CD4-positive, alpha-beta T cell treated with Interleukin-15 for 1 hour (primary cell): ENCODE data around the gene CCL13.
"Not testable (repeated sequence)": the region's sequence is repeated elsewhere in the genome, so short reads cannot be mapped to it uniquely, and the experiment has no call there.

Experiments
- DNase-seq: peaks from one replicate; pipeline ENCODE4 v3.0.0-alpha.2; 2020

CCL13 gene

DNA sequence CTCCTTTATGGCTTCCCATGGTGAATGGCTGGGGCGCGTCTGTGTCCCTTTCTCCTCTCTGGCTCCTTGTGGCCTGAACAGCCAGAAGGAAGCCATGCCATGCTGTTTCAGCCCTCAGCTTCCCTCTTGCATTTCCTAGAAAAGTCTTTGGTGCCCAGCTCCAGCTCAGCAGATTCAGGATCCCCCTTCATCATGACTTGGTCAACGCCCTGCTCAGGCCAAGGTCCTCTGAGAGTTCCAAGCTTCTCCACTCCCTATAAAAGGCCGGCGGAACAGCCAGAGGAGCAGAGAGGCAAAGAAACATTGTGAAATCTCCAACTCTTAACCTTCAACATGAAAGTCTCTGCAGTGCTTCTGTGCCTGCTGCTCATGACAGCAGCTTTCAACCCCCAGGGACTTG is at the start of gene CCL13:
Gene CCL13, plus strand, starts transcription at position 287 of the 400 bp plus-strand sequence. Its CDS starts 47 bp downstream, at position 334.
- DNase-seq, result no peak

DNA sequence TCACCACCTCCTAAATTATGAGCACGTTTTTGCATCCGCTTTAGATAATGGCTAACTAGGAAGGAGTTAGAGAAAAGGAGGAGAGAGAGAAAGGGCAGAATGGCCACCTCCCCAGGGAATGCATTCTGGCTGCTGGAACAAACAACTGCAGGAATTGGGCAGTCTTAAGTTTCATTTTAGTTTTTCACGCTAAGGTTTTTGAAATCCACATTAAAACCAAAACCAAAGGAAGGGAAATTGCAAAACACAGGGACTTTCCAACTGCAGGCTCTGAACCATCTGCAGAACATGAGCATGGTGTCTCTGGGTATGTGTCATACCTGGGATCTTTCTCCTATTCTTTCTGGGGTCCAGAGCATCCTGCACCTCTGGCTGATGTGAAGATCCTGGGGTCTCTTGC is 49.2 kb upstream of the CCL13 start:
- peak; percentile 17 for DNase-seq

DNA sequence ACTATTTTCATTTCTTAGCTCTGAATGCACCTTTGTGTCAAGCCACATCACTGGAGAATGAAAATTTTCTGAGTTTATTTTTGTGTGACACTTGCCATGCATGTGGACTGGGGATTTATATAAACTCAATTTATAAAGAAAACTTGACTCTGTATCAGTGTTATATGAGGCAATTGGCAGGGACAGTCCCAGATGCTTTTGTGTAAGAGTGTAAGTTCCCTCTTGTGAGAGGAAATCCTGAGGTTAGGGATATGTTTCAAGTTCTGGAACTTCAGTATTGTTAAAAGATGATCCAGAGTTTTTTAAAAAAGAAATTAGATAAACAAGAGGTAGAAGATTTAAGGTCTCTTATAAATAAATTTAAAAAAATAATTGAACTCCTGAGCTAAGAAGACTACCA is 47.9 kb upstream of the CCL13 start:
- DNase-seq, result no peak

DNA sequence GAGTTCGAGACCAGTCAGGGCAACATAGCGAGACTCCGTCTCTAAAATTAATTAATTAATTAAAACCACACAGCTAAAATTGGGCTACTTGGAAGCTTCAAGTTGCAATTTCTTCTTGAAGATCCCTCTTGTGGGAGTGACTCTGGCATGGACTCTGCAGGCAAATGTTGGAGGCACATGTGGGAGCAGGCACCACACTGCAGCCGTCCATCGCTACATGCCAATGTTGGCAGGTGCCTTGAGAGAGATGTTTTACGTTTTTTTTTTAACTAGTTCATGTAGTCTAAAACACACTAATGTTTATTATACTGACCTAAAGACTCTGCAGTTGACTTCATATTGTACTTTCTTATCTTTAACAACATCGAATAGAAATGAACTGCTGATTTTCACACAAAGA is 45.0 kb upstream of the CCL13 start:
- no peak for DNase-seq

DNA sequence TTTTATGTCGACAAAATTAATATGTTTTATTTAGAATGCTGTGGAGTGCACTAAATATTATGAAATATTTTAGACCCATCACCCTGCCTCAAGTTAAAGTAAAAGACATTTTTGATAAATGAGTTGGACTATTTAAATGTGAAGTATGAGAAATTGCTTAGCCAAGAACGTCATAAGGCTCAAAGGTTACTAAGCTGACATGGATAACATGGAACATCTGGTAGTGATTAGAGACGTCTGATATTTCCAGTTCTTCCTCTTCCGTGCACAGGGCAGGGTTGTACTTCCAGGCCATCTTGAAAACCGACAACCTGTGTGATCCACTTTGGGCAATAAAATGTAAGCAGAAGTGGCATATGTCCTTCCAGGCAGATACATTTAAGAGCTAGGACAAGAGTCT is 44.2 kb upstream of the CCL13 start:
- no peak for DNase-seq

DNA sequence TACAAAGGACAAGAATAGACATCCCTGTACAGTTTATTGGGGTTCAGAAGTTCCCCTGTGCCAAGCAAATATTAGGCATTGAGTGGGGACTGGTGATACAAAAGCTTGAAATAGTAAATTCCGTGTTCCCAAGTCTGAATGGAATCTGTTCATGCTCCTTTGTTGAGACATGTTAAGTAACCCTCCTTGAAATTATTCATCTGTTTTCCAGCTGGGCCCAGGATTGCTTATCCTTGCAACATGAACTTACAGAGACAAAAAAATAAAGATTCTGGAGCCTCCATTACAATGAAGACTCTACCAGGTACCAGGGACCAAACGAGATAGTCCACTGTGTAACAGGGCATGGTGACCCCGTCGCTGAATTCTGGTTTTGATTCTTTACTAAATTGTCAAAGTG is 43.1 kb upstream of the CCL13 start:
- no peak for DNase-seq

DNA sequence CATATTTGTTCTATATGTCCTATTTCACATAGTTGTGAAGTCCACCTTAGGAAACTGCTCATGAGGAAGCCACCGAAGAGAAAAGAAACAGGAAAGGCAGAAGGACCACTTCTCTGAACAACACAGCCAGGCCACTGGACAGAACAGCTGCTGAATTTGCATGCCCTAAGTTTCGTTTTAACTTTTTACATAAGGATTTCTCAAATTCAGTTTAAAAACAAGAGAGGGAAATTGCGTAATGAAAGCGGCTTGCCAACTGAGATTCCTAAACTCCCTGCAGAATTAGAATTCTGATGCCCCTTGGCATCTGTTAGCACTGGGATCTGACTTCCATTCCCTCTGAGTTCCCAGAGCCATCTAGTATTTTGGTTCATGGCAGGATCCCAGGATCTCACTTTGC is 42.0 kb upstream of the CCL13 start:
- DNase-seq, result no peak

DNA sequence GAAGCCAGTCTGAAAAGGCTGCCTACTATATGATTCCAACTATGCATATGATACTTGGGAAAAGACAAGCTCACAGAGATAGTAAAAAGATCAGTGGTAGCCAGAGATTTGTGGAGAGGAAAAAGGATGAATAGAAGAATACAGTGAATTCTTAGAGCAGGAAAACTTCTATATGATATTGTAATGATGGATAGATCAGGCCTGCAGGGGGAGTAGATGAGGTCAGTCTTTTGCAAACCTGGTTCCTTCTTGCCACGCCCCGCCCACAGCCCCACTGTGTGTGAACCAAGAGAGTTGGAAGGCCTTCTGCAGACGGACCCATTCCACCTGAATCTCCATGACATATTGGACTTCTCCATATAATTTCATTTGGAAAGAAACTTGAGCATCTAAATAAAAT is 37.8 kb upstream of the CCL13 start:
- DNase-seq, result no peak

DNA sequence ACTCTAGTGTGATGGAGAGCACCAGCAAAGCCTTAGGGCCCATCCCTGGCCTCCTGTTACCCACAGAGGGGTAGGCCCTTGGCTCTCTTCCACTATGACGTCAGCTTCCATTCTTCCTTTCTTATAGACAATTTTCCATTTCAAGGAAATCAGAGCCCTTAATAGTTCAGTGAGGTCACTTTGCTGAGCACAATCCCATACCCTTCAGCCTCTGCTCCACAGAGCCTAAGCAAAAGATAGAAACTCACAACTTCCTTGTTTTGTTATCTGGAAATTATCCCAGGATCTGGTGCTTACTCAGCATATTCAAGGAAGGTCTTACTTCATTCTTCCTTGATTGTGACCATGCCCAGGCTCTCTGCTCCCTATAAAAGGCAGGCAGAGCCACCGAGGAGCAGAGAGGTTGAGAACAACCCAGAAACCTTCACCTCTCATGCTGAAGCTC is 37.2 kb upstream of the CCL13 start, which contains the start of gene CCL8:
Gene CCL8, plus strand, starts transcription at position 397 of the 445 bp plus-strand sequence. CDS start 67 bp downstream, outside the sequence.
- no peak for DNase-seq

DNA sequence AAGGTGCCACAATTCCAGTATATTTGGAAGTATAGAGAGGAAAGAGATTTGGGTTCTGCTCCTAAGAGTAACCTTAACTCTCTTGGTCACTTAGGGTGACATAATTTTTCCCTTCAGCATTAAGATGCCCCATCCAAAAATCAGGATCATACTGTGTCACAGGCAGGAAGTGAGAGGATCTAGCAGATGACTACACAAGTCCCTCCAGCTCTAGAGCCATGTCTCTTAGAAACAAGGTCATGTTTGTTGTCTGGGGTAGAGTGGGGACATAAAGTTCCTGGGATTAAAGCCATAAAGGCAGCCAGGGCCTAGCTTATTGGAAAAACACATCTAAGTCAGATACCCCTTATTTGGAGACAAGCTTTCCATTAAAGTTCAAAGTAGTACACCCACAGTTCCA is 34.3 kb upstream of the CCL13 start:
- DNase-seq, result no peak

DNA sequence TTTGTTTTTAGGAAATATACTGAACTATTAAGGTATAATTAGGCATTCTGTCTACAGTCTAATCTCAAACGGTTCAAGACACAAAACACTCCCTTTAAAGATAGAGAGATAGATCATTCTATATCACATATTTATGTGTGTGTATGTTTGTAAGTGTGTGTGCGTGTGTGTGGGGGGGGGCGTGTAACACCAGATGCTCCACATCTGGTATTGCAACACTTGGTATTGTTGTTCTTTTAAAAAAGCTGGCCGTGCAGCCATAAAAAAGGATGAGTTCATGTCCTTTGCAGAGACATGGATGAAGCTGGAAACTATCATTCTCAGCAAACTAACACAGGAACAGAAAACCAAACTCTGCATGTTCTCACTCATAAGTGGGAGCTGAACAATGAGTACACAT is 28.7 kb upstream of the CCL13 start:
- DNase-seq, result not testable (repeated sequence)

DNA sequence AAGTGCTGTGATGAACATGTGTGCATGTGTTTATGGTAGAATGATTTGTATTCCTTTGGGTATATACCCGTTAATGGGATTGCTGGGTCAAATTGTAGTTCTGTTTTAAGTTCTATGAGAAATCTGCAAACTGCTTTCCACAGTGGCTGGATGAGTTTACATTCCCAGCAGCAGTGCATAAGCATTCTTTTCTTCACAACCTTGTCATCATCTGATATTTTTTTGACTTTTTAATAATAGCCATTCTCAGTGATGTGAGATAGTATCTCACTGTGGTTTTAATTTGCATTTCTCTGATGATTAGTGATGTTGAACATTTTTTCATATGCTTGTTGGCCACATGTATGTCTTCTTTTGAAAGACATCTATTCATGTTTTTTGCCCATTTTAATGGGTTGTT is 18.6 kb upstream of the CCL13 start:
- no peak for DNase-seq

DNA sequence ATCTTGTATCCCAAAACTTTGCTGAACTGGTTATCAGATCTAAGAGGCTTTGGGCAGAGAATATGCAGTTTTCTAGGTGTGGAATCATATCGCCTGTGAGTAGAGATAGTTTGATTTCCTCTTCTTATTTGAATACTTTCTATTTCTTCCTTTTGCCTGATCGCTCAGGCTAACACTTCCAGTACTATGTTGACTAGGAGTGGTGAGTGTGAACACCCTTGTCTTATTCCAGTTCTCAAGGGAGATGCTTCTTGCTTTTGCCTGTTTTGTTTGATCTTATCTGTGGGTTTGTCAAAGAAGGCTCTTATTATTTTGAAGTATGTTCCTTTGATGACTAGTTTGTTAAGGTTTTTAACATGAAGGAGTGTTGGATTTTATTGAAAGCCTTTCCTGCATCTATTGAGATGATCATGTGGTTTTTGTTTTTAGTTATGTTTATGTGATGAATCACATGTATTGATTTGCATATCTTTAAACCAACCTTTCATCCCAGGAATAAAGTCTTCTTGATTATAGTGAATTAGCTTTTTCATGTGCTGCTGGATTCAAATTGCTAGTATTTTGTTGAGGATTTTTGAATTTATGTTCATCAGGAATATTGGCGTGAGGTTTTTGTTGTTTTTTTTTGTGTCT is 17.0 kb upstream of the CCL13 start:
- no peak for DNase-seq

DNA sequence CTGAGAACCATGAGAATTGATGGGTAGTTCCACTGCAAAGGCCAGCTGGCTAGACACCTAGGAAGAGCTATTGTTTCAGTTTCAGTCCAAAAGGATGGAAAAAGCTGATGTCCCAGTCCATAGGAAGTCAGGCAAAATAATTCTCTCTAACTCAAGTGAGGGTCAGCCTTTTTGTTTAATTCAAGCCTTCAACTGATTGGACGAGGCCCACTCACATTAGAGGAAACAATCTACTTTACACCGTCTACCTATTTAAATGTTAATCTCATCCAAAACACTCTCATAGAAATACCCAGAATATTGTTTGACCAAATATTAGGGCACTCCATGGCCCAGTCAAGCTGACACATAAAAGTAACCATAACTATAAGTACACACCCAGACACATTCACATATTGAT is 14.4 kb upstream of the CCL13 start:
- no peak for DNase-seq

DNA sequence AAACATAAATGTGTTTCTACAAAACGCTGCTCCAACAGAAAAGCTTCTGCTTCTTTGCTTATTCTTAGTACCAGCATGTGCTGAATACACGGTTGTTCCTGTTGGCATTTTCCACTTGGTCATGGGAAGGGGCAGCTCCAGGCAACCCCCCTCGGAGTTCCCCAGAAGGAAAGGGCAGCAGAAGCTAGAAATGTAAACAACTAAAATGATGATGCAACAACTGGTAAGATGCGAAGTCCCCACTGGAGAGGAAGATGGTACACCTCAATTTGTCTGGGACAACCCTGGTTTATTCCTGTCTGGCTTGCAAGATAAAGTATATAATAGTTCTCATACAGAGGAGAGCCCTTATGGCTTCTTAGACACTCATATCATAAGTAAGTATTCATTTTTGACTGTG is 9.2 kb upstream of the CCL13 start:
- no peak for DNase-seq

DNA sequence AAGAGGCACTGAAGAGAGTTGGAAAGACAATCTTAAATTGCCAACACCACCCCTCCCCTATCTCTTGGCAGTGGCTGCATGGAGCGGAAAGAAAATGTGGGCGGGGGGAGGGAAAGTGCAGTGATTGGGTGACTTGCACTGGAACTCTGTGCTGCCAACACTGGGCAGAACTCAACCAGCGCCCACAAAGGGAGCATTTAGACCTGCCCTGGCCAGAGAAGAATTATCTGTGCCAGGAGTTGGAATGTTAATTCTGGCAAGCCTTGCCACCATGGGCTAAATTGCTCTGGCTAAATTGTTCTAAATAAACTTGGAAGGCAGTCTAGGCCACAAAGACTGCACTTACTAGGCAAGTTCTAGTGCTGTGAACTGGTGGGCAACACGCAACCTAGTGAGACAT is 6.5 kb upstream of the CCL13 start:
- no peak for DNase-seq

DNA sequence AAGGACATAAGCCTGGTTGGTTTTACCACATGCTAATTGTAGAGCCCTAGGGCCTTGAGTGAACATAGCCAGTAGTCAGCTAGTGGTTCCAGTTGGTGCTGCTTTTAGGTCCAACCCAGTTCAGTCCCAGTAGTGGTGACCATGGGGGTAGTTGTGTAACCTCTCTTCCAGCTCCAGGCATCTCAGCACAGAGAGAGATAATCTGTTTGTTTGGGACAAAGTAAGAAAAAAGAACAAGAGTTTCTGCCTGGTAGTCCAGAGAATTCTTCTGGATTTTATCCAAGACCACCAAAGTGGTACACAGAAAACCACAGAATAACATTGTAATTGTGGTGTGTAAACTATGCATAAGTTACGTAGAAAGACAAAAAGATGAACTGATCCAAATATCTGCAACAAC is 5.2 kb upstream of the CCL13 start:
- no peak for DNase-seq

DNA sequence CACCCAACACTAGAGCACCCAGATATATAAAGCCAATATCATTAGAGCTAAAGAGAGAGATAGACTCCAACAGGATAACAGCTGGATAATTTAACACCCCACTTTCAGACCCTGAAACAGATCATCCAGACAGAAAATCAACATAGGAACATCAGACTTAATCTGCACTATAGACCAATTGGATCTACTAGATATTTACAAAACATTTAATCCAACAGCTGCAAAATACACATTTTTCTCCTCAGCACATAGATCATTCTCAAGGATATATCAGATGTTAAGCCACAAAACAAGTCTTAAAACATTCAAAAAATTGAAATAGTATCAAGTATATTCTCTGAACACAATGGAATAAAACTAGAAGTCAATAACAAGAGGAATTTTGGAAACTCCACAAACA is 4.1 kb upstream of the CCL13 start:
- DNase-seq, result no peak

DNA sequence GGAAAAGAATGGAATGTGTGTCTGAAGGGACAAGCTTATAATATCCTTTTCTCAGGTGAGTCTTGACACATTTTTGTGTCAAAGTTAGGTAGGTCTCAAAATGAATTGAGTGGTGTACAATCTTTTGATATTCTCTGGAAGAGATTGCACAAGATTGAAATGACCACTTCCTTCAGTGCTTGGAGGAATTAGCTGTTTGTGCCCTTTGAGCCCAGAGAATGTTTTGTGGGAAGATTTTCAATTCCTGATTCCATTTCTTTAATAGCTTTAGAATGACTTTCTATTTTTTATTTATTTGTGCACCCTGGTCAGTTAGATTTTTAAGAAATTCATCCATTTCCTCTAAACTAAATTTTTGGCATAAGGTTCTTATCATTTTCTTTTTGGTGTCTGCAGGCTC is 1.6 kb upstream of the CCL13 start:
- no peak for DNase-seq

DNA sequence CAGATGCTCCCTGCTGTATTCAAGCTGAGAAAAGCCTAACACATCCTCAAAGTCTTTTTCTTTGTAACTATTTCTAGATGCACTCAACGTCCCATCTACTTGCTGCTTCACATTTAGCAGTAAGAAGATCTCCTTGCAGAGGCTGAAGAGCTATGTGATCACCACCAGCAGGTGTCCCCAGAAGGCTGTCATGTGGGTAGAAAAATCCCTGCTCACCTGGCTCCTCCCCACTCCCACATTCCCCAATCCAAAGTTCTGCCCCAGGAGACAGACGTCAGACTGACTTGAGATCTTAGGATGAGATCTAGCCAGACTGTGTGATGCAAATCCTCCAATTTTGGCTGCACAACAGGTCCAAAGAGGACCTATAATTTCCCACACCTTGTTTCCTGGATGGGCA is 1.1 kb downstream of the CCL13 start:
- DNase-seq, result no peak

DNA sequence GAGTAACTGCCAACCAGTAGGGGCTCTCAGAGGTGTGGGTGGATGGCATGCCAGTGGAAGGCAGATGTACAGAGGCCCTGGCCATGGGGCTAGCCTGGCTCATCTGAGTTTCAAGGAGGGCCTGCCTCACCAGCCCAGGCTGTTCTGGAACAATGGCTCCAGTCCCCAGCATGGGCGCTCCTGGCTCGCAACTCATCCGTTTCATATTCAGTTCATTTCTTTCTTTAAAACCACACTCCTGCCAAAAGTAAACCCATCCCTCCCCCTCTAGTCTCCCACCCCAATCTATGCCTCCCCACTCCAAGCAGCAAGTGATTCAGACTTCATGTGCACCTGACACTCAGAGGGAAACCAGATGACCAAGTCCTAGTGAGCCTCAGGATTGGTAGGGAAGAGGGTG is 2.4 kb downstream of the CCL13 start:
- DNase-seq, result no peak

DNA sequence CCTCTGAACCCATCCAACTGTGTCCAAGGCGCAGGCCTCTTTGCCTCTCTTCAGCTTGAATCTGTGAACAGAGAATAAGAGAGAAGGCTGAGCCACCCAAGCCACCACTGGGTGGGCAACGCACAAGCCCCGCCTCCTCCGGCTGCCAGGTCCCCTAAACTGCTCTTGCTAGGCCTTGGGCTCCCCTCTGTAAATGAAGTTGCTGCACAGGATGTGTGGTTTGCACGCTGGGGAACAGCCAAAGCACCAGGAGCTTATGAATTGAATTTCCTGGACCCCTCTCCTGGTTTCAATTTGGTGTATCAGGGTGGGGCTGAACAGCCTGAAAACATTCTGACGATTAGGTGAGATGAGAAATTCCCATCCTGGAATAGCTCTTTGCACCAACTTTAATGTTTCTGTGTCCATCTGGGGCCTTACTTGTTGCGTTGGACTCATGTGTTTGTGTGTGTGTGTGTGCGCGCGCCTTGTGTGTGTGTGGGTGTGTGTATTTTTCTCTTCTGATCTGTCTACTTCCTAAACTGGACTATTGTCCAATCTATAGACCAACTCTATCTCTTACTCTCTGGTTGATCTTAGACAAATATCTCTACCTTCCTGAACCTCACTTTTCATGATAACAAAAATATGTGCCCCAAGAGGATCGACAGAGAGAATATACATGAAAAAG is 4.5 kb downstream of the CCL13 start:
- no peak for DNase-seq

DNA sequence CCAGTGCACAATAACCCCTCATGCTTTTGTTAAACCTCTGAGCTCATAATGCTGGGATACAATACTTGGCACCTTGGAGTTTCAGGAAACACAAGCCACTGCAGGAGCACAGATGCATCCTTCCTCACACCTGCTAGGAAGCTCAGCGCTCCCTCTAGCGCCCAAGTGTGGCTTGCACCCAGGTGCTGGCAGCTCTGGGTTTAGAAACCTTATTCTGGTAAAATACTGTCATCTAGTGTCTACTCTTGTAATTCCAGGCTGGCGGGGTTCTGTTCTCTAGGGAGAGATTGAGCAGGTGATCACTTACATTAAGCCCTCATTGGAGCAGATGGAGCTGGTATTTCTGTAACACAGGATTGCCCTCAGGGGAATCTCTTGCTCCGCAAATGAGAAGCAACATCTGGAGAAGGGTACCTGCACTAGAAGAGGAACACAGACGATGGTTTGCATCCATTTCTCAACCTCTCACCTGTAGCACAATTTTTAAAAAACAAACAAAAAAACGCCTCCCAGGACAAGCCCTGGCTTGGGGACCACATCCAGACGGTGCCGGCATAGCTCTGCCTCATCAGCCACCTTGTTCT is 5.3 kb downstream of the CCL13 start:
- peak; percentile 75 for DNase-seq

DNA sequence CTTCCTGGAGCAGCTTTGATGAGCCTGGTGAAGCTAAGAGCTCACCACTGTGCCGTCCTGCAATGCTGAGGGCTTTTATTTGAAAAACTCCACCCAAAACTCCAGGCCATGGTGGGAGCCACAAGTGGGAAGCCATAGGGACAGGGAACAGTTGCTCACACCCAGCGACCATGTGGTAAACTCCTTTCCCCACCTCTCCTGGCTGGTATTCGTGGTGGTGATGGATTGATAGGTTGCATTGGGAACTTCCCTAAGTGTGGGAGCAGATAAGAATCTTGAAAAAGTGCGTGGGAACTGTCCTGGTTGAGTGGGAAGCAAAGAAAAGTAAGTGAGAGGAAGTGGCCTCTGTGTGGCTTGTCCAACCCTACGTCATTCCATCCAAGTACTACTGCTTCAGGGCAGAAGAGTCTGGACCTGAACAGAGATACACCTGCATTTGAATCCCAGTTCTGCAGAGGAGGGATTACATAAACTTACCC is 6.9 kb downstream of the CCL13 start, which contains the start of gene CCL1:
Gene CCL1, minus strand, starts transcription at position 51 of the 479 bp plus-strand sequence. CDS start 72 bp downstream, outside the sequence.
- DNase-seq, result no peak
